Chondrocyte (in vitro differentiated cells): ENCODE results near the gene EPHA2. TPM values are rescaled to one million over a fixed set of nuclear protein-coding genes. Genes with fewer than 3 reads are reported as not detected.
"Not testable (repeated sequence)": the region's sequence is repeated elsewhere in the genome, so short reads cannot be mapped to it uniquely, and the experiment has no call there.

Experiments used
- DNase-seq: peaks from one replicate; pipeline ENCODE4 v3.0.0; 2021; ENCODE audit warnings: mixed read lengths, low spot score
- H3K27ac Mint-ChIP-seq: one replicate; pipeline ENCODE4 v1.8.0; 2021; ENCODE audit warnings: mild to moderate bottlenecking, moderate library complexity, mixed read lengths; ENCODE audit not compliant: unreplicated experiment
- H3K27me3 Mint-ChIP-seq: 2 replicates; pipeline ENCODE4 v1.8.0; 2021; ENCODE audit warnings: low read depth, mixed read lengths
- H3K36me3 Mint-ChIP-seq: 2 replicates; pipeline ENCODE4 v1.8.0; 2021; ENCODE audit warnings: low read depth, mixed read lengths
- H3K4me1 Mint-ChIP-seq: 2 replicates; pipeline ENCODE4 v1.8.0; 2021; ENCODE audit warnings: low read depth, mild to moderate bottlenecking, mixed read lengths
- H3K4me3 Mint-ChIP-seq: one replicate; pipeline ENCODE4 v1.8.0; 2021; ENCODE audit warnings: mild to moderate bottlenecking, moderate library complexity, mixed read lengths; ENCODE audit not compliant: unreplicated experiment
- H3K9me3 Mint-ChIP-seq: 2 replicates; pipeline ENCODE4 v1.8.0; 2021; ENCODE audit warnings: low read depth, mixed read lengths
- CTCF ChIP-seq: fragments of 200-600 bp; sonication (generic); IDR thresholded peaks from 2 replicates; pipeline ENCODE4 v1.5.0; 2021; ENCODE audit warnings: antibody characterized with exemption, mild to moderate bottlenecking, moderate library complexity
- total RNA-seq: library from RNA; stranded (reverse); gene quantifications from 3 replicates; pipeline ENCODE4 v1.2.1, GENCODE V29; 2021

EPHA2 gene
- total RNA-seq, 1 donor from 2014 or later: 38.5 TPM

- Mint-ChIP-seq H3K9me3 (no peaks in the 10 kb centered on the region), H3K27ac (no peak overlapping the region), H3K36me3 (no peaks in the 10 kb centered on the region), H3K4me3 (no peak overlapping the region), H3K4me1 (peaks cover 41% of the 10 kb centered on the region), H3K27me3 (no peaks in the 10 kb centered on the region)
- no peak for DNase-seq
- no peak for TF ChIP-seq CTCF
Observed at GRCh38 chr1:16168622-16169360, 12.9 kb upstream of the EPHA2 start.

GRCh38 chr1:16168144-16168495 lies 12.3 kb upstream of the EPHA2 start:
- peaks cover 34% of the 10 kb centered on the region for H3K4me1 Mint-ChIP-seq
- H3K4me3 Mint-ChIP-seq: peak overlapping the region; percentile 40
- not testable (repeated sequence) for H3K27me3 Mint-ChIP-seq, H3K9me3 Mint-ChIP-seq, H3K27ac Mint-ChIP-seq, H3K36me3 Mint-ChIP-seq, DNase-seq

- no peak overlapping the region for H3K27ac Mint-ChIP-seq
- no peak for TF ChIP-seq CTCF
- H3K4me1 Mint-ChIP-seq: peaks cover 28% of the 10 kb centered on the region
- H3K27me3 Mint-ChIP-seq: no peaks in the 10 kb centered on the region
- peak overlapping the region; percentile 49 for H3K4me3 Mint-ChIP-seq
- DNase-seq: no peak
- no peaks in the 10 kb centered on the region for H3K36me3 Mint-ChIP-seq
- H3K9me3 Mint-ChIP-seq: no peaks in the 10 kb centered on the region
Observed at GRCh38 chr1:16167331-16168143, 11.7 kb upstream of the EPHA2 start.

- Mint-ChIP-seq H3K4me3 (no peak overlapping the region), H3K36me3 (no peaks in the 10 kb centered on the region), H3K4me1 (peaks cover 25% of the 10 kb centered on the region), H3K27ac (no peak overlapping the region), H3K9me3 (no peaks in the 10 kb centered on the region), H3K27me3 (no peaks in the 10 kb centered on the region)
- no peak for TF ChIP-seq CTCF
- no peak for DNase-seq
Observed at GRCh38 chr1:16166117-16166516, 10.2 kb upstream of the EPHA2 start.

- Mint-ChIP-seq H3K27me3 (no peaks in the 10 kb centered on the region), H3K27ac (no peak overlapping the region), H3K9me3 (no peaks in the 10 kb centered on the region), H3K36me3 (no peaks in the 10 kb centered on the region), H3K4me3 (no peak overlapping the region), H3K4me1 (peaks cover 25% of the 10 kb centered on the region)
- TF ChIP-seq CTCF: no peak
- DNase-seq: no peak
Observed at GRCh38 chr1:16165548-16165947, 9.7 kb upstream of the EPHA2 start.
